NCI-H2029 treated with DMSO at 0.1 percent for 48 hours (cell line): ENCODE measurements around the gene MRTFA.

Source experiments
- DNase-seq: peaks from one replicate; lab custom pipeline; 2025; lab: John Stamatoyannopoulos, UW

Gene MRTFA

DNA sequence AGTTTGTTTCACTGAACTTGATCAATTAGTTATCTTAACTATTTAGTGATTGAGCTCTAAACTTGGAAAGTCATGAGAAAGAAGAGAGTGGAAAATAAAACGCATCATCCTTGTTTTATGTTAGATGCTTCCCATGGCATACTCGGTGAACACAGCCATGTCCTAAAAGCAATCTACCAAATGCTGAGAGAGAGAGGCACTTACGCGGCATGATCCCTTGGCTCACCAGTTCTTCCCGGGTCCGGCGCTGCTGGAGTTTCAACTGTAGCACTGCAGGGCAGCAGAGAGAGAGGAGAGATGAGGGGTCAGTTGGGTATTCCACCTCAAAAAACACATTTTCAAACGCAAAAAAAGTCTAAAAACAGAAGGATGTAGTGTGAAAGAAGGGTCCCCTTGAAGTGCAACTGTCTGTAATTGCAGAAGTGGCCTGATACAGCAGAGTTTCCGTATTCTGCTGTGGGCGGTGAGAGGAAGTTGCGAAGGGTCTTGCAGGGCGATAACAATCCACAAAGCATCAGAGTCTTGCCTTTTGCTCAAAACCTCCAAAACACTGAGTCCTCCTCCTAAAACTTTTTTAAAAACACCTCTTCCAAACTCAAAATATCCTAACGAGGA lies 173.4 kb downstream of the MRTFA start:
- DNase-seq: no peak

DNA sequence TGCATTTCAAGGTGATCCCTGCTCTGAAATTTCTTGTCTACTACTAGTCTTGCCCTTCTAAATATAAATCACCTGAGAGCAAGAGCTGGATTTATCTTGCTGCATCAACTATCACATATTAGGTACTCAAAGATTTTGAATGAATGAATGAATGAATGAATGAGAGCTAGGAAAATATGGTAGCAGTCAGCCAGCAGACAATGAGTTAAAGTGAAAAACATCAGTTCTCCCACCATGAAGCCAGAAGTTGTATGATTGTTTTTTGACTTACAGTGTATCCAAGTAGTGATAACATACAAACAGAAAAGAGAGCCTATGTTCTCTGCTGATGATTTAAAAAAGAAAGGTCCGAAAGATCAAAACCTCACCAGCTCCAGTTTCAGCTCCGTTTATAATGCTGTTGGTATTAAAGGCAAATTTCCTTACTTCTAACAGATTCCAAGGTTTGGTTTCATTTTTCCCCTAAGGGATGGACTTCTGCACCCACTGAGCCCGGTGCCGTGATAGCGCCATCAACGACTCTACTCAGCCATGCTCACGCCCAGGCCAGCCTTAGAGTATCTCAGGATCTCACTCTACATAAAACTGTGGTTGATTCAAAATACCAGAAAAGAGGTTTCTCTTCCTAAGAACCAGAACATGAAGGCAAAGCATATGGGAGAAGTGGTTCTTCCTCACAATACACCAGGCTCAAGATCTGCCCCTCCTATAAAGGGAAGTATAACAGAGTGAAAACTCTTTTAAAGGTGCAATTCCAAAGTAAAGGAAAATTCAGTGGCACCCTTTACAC lies 174.1 kb downstream of the MRTFA start:
- no peak for DNase-seq

DNA sequence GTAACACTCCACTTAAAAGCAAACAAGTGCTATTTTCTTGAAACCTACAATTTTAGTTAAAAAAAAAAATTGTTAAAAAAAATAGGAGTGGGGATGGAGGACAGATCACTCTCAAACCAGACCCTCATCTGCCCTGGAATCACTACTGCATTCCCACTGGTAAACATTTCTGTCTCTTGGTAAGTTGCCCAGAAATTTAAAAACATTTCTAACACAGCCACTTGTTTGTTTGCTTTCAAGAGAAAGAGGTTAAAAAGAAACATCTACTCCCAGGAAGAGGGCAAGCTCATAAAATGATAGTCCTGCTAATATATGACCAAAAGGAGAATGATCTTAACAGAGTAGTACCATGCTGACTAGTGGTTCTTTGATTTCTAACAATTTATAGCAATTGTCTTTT lies 182.8 kb downstream of the MRTFA start:
- no peak for DNase-seq

DNA sequence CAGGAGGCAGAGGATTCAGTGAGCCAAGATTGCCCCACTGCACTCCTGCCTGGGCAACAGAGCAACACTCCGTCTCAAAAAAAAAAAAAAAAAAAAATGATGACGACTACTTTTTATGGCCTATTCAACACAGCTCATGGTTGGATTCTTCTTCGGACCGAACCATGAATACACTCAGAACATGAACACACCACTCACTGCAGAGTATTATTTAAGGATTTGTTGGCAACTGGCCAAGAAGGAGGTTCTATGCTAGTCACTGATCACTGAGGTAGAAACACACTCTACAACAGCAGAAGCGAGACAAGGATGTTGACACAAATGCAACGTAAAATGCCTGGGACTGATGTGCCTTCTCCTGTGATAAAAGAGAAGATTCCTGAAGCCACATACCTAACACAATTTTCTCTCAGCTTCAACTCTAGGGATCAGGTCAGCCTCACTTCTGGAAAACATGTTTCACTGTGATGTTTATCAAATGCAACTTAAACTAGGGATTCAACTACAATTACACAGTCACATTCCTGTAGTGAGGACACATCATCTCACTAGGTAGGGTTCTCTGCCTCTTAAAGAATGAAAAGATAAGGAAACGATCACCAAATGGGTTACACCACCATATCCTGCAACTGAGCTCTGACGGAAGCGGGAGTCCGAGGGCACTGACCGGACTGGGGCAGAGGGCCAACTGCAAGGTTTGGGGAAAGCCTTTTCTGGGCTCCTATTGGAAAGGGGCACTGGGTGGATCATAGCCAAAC lies 183.6 kb downstream of the MRTFA start:
- peak; percentile 42 for DNase-seq

DNA sequence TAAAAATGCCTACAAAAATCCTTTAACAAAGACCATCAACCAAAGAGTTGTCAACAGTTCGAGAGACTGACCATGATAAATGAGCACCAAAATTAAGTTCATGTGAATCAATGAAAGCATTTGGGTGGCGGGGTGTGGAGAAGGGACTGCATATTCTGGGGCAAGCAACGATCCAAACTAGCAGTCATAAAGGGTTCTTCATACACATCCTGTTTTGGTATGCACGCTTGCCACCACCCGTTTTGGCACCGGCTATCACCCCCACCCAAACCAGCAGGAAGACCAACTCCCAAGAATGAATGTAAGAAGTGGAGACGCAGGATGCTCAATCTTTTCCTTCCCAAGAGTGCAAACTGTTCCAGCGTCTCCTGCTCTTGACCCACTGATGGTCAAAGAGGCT lies 185.3 kb downstream of the MRTFA start:
- DNase-seq: no peak

DNA sequence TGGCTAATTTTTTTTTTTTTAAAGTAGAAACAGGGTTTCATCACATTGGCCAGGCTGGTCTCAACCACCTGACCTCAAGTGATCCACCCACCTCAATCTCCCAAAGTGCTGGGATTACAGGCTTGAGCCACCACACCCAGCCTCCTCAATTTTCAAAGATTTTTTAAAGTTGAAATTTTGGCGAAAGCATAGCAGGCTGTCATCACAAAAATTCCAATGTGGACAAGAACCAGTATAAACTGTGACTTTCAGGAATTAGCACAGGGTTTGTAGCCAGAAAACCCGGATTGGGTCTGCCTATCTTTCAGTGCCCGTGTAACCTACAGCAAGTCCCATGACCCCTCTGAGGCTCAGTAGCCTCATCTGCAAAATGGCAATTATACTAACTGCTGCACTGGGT lies 185.9 kb downstream of the MRTFA start:
- DNase-seq: no peak

DNA sequence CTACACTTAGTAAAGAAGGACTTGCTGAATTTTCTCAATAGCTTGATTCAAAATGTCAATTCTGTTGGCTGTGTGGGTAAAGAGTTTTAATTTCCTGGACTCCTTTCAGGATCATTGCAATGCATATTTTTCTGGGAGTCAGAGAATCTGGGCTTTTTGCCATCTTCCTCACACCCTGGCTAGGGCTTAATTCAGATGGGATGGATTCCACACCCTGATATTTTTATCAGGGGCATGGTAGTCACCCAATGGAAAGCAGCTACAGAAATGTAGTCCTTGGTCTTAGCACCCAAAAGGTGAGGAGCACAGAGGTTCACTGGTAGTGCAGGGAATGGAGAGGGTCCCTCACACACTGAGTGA lies 186.9 kb downstream of the MRTFA start:
- DNase-seq: no peak

DNA sequence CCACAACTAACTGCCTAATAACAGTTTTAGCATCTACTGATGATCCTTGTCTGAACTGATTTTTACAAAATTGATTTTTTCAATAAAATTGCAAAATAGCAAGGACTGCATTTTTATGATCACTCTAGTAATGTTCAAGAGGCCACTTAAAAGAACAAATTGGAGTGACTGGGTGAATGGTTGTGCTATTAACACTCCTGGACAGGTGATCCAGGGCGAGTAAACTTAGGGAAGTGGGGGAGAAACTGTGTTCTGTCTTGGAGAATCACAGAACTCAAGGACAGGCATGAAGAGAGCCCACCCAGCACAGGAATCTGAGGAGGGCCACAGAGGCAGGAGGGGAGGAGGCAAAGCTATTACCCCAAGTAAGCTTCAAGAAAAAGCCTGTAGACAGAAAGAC lies 190.3 kb downstream of the MRTFA start:
- DNase-seq: no peak

DNA sequence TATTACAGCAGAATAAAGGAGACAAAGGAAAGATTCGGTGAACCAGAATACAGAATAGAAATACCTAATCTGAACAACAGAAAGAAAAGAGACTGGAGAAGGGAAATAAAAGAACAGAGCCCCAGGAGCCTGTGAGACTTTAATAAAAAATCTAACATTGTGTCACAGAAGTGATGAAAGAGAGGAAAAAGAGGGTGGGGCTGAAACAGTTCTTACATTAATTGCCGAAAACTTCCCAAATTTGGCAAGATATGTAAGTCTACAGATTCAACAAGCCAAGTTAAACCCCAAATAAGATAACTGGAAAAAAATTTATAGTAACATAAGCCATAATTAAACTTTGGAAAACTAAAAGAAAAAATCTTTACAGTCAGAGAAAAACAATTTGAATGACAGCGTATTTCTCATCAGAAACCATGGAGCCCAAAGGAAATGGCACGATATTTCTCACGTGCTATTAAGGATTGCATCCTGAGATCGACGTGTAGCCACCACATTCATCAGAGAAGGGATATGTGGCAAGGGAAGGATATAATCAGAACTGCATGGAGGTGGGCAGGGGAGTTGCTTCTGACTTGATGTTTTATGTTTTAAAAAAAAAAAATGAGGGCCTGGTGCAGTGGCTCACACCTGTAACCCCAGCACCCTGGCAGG lies 192.2 kb downstream of the MRTFA start:
- no peak for DNase-seq

DNA sequence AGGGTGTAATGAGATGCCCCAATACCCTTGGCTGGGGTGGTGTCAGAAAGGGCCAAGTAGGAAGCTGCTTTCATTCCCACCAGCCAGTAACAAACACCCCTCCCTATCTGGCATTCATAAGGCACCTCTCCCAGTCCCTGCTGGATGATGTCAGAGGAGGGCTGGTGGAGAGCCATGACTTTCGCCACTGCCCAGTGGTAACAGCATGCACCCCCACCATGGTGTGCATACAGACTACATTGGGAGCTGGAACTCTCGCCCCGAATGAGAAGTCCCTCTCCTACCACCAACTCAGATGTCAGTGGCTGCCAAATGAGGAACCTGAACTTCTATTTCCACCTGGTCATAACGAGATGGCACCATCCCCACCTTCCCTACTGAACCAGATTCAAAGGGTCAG lies 192.8 kb downstream of the MRTFA start:
- no peak for DNase-seq

DNA sequence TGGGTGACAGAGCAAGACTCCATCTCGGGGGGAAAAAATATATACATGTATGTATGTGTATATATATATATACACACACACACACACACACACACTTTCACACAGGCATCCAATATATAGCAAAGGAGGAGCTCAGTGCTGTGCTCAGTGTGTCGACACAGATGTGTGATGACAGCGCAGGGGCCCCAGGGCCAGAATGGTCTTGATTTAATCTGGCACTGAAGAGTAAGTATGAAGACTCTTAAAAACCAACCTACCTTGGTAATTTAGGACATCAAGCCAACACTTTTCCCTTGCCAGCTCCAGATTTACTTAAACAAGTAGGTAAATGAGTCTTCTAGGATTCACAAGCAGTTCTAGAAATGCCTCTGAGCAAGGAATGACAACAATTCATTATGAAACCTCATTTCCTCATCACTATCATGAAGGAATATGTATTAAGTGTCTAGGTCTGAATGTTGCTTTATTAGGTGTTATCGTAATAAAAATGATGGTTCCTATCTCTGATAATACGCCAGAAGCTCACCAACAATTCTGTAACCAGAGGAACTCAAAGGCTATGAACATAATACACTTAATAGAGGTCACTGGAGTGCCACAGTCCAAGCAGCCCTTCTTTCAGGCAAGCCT lies 194.6 kb downstream of the MRTFA start:
- no peak for DNase-seq

DNA sequence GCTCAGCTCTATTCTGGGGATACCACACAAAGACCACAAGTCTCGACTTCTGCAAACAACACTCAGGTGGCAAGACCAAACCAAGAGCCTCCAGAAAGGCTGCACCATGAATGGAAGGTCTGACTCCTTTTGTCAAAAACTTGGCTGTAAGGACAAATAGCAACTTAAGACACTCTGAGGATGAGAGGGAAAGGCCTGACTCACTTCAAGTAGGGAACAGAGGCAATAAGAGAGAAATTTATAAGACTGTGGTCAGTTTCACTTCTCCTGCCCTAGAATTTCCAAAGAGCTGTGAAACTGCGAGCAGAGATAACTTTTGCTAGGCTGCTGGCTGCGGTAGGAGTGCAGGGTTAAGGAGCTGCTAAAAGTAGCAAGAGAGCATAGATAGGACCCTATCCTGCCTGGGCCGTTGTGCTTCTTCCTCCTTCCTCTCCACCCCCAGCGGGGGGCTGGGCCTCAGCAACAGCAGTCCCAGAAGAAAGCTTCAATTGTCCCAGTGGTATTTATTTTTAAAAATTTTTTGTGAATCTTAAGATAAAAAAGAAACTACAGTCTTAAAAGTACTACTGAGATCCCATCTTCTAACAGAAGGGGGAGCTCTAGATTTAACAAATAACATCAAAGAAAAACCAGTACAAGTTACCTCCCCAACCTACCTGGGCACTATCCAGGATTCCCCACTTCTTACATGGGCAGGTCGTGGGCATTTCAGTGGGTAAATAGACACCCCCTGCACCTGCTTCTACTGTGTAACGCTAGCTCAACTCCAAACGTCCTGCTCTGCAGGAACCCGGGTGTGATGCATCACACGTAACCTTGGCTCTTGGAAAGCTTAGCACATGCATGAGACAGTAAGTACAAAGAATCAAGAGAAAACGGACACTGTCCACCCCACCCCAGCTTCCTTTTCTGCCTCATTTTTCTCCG lies 199.8 kb downstream of the MRTFA start:
- DNase-seq: peak; percentile 39

DNA sequence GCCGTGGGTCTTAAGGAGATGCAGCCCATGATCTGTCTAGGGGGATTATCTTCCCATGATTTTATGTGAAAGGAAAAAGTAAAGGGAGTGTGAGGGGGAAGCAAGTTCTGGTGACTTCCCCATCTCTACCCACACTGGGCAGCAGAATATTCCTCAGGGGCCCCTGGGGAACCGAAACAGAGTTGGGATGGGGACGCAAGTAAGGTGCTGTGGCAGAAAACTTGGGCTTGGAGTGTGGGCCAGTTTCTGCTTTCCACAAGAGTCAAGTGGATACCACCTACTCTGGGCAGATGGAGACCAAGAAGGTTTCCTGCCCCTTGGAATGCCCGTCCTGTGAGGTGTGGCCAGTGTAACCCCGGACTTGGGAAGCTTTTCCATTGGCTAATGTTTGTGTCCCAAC lies 201.8 kb downstream of the MRTFA start:
- no peak for DNase-seq

DNA sequence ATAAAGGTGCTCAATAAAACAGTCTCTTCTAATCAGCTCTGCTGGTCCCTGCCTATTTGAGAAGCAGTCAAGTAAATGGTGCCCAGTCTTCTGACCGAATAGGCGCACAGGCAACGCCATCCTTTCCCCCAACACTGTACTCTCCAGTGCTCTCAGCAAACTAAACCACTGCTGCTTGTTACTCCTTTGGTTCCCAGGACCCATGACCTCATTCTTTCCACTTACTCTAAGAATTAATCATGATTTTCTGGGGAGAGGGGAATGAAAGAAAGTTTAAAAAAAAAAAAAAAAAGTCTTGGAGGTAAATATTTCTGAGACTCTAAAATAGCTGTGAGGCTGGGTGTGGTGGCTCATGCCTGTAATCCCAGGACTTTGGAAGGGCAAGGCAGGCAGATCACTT lies 202.4 kb downstream of the MRTFA start:
- DNase-seq: no peak

DNA sequence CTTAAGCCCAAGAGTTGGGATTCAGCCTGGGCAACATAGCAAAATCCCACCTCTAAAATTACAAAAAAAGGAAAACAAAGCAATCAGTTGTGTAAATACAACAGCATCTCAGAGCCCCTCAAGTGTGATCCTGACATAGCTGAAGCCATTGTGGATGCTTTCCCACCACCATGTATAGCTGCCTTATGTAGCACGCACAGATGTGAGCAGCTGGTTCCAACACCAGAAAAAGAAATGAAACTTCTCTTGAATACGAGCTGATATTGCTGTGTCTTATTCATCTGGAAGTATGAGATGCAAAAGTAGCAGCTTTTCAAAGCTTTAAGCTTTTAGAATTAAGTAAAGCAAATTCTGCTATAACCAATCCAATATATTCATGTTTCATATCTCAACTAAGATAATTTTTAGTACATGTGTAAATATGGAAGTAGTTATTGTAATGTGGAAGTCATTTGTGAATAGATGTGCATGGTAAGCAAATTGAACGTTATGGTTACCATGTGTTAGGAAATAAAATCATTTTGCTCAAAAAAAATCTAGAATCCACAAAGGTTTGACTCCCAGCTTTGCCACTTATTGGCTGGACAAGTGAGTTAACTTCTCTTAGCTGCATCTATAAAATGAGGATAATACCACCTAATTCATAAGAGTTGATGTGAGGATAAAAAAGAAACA lies 203.0 kb downstream of the MRTFA start:
- no peak for DNase-seq

DNA sequence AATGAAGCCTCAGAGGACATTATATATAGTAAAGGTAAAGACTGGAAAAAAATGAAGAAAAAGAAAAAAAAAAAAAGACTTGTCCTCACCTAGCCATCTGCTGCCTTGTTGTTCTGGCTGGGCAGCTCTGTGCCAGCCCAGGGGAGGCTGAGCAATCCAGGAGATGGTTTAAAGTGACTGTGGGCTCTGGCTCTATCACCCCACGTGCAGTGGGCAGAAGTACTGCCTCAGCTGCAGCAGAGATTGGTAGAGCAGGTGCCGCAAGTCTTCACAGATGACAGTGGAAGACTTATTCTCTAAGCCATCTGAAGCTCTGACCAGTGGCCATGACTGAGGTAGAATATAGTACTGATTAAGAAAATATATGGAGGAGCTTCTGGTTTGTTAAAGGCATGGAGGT lies 203.9 kb downstream of the MRTFA start:
- DNase-seq: no peak

DNA sequence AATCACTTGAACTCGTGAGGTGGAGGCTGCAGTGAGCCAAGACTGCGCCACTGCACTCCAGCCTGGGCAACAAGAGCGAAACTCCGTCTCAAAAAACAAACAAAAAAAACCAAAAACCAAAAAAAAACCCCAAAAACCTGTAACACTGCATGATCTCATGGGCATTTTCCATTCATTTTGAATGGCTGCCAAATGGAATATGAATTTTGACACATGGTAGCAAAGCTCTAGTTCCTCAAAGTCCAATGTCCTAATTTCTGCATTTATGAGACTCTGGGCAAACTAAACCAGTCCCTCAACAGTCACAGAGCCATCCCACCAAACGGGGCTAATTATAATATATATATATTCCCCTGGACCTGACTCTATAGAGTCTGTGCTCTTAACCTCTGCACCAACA lies 204.4 kb downstream of the MRTFA start:
- DNase-seq: no peak

DNA sequence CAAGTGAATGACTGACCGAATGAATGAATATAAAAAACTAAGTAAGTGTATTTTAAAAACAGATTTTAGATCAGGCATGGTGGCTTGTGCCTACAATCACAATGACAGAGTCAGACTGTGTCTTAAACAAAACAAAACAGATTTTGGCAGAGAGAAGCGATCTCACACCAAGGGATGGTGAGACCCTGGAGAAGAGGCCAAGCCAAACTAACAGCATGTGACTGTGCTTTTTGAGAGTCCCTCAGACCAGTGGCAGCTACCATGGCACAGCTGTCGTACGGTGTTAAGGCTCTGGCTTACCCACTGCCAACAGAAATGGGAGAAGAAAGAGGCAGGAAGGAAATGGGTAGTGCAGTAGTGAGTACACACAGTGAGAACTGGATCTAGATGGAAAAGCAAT lies 205.5 kb downstream of the MRTFA start:
- no peak for DNase-seq

DNA sequence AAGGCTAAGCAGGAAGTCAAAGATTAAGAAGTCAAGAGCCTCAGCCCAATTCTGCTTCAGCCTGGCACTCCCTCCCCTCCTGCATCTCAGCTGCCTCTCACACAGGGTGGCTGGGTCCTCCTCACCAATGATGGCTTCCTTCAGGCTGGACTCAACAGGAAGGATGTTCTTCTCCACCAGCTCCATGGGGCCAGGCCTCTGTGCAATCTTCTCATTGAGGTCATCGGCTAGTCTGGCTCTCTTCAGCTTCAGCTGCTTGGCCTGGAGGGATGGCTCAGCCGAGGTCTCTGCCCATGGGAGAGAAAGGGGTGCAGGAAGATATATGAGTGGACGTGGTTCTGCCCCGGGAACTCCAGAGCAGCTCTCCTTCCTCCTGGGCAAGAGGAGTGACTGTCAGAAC lies 207.0 kb downstream of the MRTFA start:
- DNase-seq: no peak

DNA sequence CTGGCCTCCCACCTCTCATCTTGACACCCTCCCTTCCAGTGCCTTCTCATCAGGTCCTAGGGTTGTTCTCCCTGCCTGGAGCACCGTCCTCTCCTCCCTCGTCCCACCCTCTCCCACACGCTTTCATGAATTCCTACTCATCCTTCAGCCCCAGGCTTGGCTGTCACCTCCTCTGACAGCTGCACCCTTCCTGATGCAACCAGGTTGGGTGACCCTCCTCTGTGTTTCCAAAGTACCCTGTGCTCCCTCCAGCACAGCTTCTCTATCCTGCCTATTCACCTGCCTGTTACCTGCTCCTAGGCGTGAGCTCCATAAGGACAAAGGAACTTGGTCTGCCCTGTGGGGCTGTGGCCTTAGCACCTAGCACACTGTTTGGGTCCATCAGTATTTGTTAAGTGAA lies 207.7 kb downstream of the MRTFA start:
- no peak for DNase-seq
